Neural progenitor cell (in vitro differentiated cells): ENCODE measurements around the gene MTMR11. TPM values are rescaled to one million over a fixed set of nuclear protein-coding genes. Genes with fewer than 3 reads are reported as not detected.
"Not testable (repeated sequence)": the region's sequence is repeated elsewhere in the genome, so short reads cannot be mapped to it uniquely, and the experiment has no call there.

Experiments
- DNase-seq: peaks from one replicate; pipeline ENCODE4 v3.0.0-alpha.2; 2016; ENCODE audit warnings: low spot score
- H2AFZ ChIP-seq: fragments of 200-600 bp; sonication (generic); replicated peaks from 2 replicates; pipeline ENCODE4 v1.6.1; 2016; ENCODE audit warnings: antibody characterized with exemption
- H3F3A ChIP-seq: fragments of 200-600 bp; sonication (generic); 2 replicates; pipeline ENCODE4 v1.6.1; 2016; ENCODE audit warnings: antibody characterized with exemption, low read depth
- H3K27ac ChIP-seq: fragments of 200-600 bp; sonication (generic); 2 replicates; pipeline ENCODE4 v1.5.1; 2016; ENCODE audit warnings: mild to moderate bottlenecking
- H3K27me3 ChIP-seq: fragments of 200-600 bp; sonication (generic); 2 replicates; pipeline ENCODE4 v1.6.1; 2016; ENCODE audit warnings: mild to moderate bottlenecking, moderate library complexity
- H3K36me3 ChIP-seq: fragments of 200-600 bp; sonication (generic); 2 replicates; pipeline ENCODE4 v1.5.1; 2016
- H3K4me1 ChIP-seq: fragments of 200-600 bp; sonication (generic); 2 replicates; pipeline ENCODE4 v1.6.1; 2016; ENCODE audit warnings: mixed run types
- H3K4me2 ChIP-seq: fragments of 200-600 bp; sonication (generic); 2 replicates; pipeline ENCODE4 v1.6.1; 2016
- H3K4me3 ChIP-seq: fragments of 200-600 bp; sonication (generic); 2 replicates; pipeline ENCODE4 v1.5.1; 2016
- H3K79me2 ChIP-seq: fragments of 200-600 bp; sonication (generic); 2 replicates; pipeline ENCODE4 v1.6.1; 2016; ENCODE audit warnings: low read depth
- H3K9ac ChIP-seq: fragments of 200-600 bp; sonication (generic); 2 replicates; pipeline ENCODE4 v1.6.1; 2016
- H3K9me3 ChIP-seq: fragments of 200-600 bp; sonication (generic); 2 replicates; pipeline ENCODE4 v1.5.1; 2016; ENCODE audit warnings: low read depth
- H4K20me1 ChIP-seq: fragments of 200-600 bp; sonication (generic); 2 replicates; pipeline ENCODE4 v1.6.1; 2016; ENCODE audit warnings: low read depth
- H3K27ac Mint-ChIP-seq: 3 replicates; pipeline ENCODE4 v1.8.0; 2021; ENCODE audit warnings: mixed read lengths
- H3K27me3 Mint-ChIP-seq: 2 replicates; pipeline ENCODE4 v1.8.0; 2022; ENCODE audit warnings: low read depth, mild to moderate bottlenecking, inconsistent platforms, moderate library complexity, mixed read lengths; ENCODE audit not compliant: insufficient read depth
- H3K36me3 Mint-ChIP-seq: 3 replicates; pipeline ENCODE4 v1.8.0; 2021; ENCODE audit warnings: mixed read lengths
- H3K4me1 Mint-ChIP-seq: 3 replicates; pipeline ENCODE4 v1.8.0; 2021; ENCODE audit warnings: mixed read lengths
- H3K4me3 Mint-ChIP-seq: 3 replicates; pipeline ENCODE4 v1.8.0; 2021; ENCODE audit warnings: mild to moderate bottlenecking, moderate library complexity, mixed read lengths
- H3K9me3 Mint-ChIP-seq: 3 replicates; pipeline ENCODE4 v1.8.0; 2020; ENCODE audit warnings: mixed read lengths
- EZH2 ChIP-seq: fragments of 200-600 bp; sonication (generic); IDR thresholded peaks from 2 replicates; pipeline ENCODE4 v1.6.1; 2017; ENCODE audit warnings: antibody characterized with exemption, mild to moderate bottlenecking, moderate library complexity
- EZH2phosphoT487 ChIP-seq: fragments of 200-600 bp; sonication (generic); IDR thresholded peaks from 2 replicates; pipeline ENCODE4 v1.6.1; 2017; ENCODE audit warnings: antibody characterized with exemption
- total RNA-seq: library from RNA; depleted of rRNA; stranded (reverse); fragments of >200 nt; gene quantifications from 2 replicates; pipeline ENCODE4 v1.2.3, GENCODE V29; 2015; ENCODE audit warnings: low replicate concordance
- TF ChIP-seq, protein P1 (sequence below): fragments of 200-600 bp; sonication (generic); IDR thresholded peaks from 2 replicates; pipeline ENCODE4 v1.5.1; 2017; ENCODE audit warnings: antibody characterized with exemption, mild to moderate bottlenecking

Gene MTMR11
- total RNA-seq, 1 donor from 2014 or later: 11.3 TPM

DNA sequence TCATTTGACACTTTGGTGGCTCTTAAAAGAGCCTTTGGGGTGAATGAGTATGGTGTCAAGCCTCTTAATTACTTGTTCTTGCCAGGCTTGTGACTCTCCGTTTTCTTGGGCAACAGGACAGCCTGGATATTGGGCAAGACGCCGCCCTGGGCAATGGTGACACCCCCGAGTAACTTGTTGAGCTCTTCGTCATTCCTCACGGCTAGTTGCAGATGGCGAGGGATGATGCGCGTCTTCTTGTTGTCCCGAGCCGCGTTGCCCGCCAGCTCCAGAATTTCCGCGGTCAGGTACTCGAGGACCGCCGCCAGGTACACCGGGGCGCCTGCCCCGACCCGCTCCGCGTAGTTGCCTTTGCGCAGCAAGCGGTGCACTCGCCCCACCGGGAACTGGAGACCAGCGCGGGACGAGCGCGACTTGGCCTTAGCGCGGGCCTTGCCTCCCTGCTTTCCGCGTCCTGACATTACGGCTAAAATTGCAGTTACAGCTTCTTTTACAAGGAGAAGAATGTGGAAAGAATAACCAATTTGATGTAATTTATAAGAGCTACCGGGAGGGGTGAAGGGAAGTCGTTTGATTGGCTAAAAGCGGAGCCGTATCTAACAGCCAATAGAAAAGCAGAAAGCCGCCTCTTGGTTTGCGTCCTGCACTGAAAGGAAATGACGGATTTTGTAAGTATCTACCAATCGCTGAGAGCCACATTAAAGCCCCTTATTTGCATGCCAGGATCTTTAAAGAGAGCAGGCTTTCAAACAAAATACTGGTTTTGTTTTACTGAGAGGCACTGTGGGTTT lies 49.0 kb downstream of the MTMR11 start:
- Histone ChIP-seq H3K4me2 (peak overlapping the region; percentile 94), H3K9me3 (no peaks in the 10 kb centered on the region), H2AFZ (peak overlapping the region; percentile 88), H3K27me3 (no peaks in the 10 kb centered on the region), H3K4me1 (peaks cover 20% of the 10 kb centered on the region), H3K4me3 (peak overlapping the region; percentile 82), H4K20me1 (peaks cover 26% of the 10 kb centered on the region), H3K79me2 (peaks cover 28% of the 10 kb centered on the region), H3K36me3 (no peaks in the 10 kb centered on the region), H3K9ac (peak overlapping the region; percentile 68), H3F3A (peaks cover 54% of the 10 kb centered on the region), H3K27ac (peak overlapping the region; percentile 97)
- no peak overlapping the region for H3K4me3 Mint-ChIP-seq
- H3K27me3 Mint-ChIP-seq: no peaks in the 10 kb centered on the region
- TF ChIP-seq EZH2phosphoT487: no peak
- TF ChIP-seq, protein P1, sequence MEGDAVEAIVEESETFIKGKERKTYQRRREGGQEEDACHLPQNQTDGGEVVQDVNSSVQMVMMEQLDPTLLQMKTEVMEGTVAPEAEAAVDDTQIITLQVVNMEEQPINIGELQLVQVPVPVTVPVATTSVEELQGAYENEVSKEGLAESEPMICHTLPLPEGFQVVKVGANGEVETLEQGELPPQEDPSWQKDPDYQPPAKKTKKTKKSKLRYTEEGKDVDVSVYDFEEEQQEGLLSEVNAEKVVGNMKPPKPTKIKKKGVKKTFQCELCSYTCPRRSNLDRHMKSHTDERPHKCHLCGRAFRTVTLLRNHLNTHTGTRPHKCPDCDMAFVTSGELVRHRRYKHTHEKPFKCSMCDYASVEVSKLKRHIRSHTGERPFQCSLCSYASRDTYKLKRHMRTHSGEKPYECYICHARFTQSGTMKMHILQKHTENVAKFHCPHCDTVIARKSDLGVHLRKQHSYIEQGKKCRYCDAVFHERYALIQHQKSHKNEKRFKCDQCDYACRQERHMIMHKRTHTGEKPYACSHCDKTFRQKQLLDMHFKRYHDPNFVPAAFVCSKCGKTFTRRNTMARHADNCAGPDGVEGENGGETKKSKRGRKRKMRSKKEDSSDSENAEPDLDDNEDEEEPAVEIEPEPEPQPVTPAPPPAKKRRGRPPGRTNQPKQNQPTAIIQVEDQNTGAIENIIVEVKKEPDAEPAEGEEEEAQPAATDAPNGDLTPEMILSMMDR: no peak
- peak; percentile 21 for TF ChIP-seq EZH2
- no peaks in the 10 kb centered on the region for H3K9me3 Mint-ChIP-seq
- no peak overlapping the region for H3K27ac Mint-ChIP-seq
- H3K4me1 Mint-ChIP-seq: peaks cover 4% of the 10 kb centered on the region
- H3K36me3 Mint-ChIP-seq: no peaks in the 10 kb centered on the region
- peak; percentile 93 for DNase-seq

GRCh38 chr1:149887196-149887455 lies 49.6 kb downstream of the MTMR11 start:
- not testable (repeated sequence) for H3K9me3 Mint-ChIP-seq, H3K27me3 Mint-ChIP-seq, H2AFZ ChIP-seq, H3K36me3 Mint-ChIP-seq, H3K4me1 Mint-ChIP-seq, H3K9me3 ChIP-seq, DNase-seq, H3K36me3 ChIP-seq, H3K4me3 Mint-ChIP-seq, H3K27me3 ChIP-seq
- Histone ChIP-seq H3F3A (peaks cover 54% of the 10 kb centered on the region), H4K20me1 (peaks cover 26% of the 10 kb centered on the region), H3K9ac (peak overlapping the region; percentile 68), H3K79me2 (peaks cover 28% of the 10 kb centered on the region), H3K4me2 (peak overlapping the region; percentile 94), H3K27ac (peak overlapping the region; percentile 97), H3K4me3 (peak overlapping the region; percentile 82), H3K4me1 (peaks cover 20% of the 10 kb centered on the region)
- H3K27ac Mint-ChIP-seq: peak overlapping the region; percentile 92

GRCh38 chr1:149886396-149887195 lies 50.1 kb downstream of the MTMR11 start:
- Histone ChIP-seq H3K36me3 (no peaks in the 10 kb centered on the region), H2AFZ (no peak overlapping the region), H3K27me3 (no peaks in the 10 kb centered on the region), H3K4me3 (peak overlapping the region; percentile 82), H3K4me1 (peaks cover 20% of the 10 kb centered on the region), H4K20me1 (peaks cover 26% of the 10 kb centered on the region), H3K79me2 (peaks cover 28% of the 10 kb centered on the region), H3K4me2 (peak overlapping the region; percentile 94), H3K27ac (peak overlapping the region; percentile 97), H3F3A (peaks cover 54% of the 10 kb centered on the region), H3K9me3 (no peaks in the 10 kb centered on the region), H3K9ac (peak overlapping the region; percentile 68)
- peak; percentile 97 for DNase-seq
- Mint-ChIP-seq H3K36me3 (no peaks in the 10 kb centered on the region), H3K4me1 (peaks cover 4% of the 10 kb centered on the region), H3K27ac (no peak overlapping the region), H3K9me3 (no peaks in the 10 kb centered on the region), H3K27me3 (no peaks in the 10 kb centered on the region), H3K4me3 (no peak overlapping the region)
- TF ChIP-seq EZH2: no peak

DNA sequence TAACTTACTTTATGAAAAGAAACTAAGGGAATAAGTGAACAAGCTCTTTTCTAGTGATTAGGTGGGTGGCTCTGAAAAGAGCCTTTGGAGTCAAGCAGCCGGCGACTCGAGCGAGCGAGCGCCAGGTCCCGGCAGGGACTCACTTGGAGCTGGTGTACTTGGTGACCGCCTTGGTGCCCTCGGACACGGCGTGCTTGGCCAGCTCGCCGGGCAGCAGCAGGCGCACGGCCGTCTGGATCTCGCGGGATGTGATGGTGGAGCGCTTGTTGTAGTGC lies 50.6 kb downstream of the MTMR11 start:
- Histone ChIP-seq H3F3A (peaks cover 54% of the 10 kb centered on the region), H3K4me2 (peak overlapping the region; percentile 94), H3K27ac (peak overlapping the region; percentile 97), H3K4me1 (peaks cover 20% of the 10 kb centered on the region), H3K79me2 (peaks cover 28% of the 10 kb centered on the region), H3K9ac (peak overlapping the region; percentile 54), H3K4me3 (peak overlapping the region; percentile 82), H4K20me1 (peaks cover 26% of the 10 kb centered on the region)
- H3K27ac Mint-ChIP-seq, H3K4me1 Mint-ChIP-seq, H3K27me3 ChIP-seq, H3K36me3 ChIP-seq, H2AFZ ChIP-seq, H3K27me3 Mint-ChIP-seq, H3K36me3 Mint-ChIP-seq, H3K9me3 Mint-ChIP-seq, DNase-seq, H3K4me3 Mint-ChIP-seq, H3K9me3 ChIP-seq: not testable (repeated sequence)
